Skin epidermis (tissue), 12 donors: ENCODE data around the gene RNASE11.
"Not testable (repeated sequence)": the region's sequence is repeated elsewhere in the genome, so short reads cannot be mapped to it uniquely, and the experiment has no call there.

Experiments
- H3K27ac ChIP-seq, 21 experiments: fragments of 200-600 bp; sonication (generic) in 11 of 21; one replicate each; pipeline ENCODE4 v1.5.0; 2020; ENCODE audit warnings: mild to moderate bottlenecking in 3 of 21, inconsistent platforms in 2 of 21, moderate library complexity in 2 of 21
- H3K4me3 ChIP-seq, 7 experiments: fragments of 200-600 bp; sonication (generic) in 2 of 7; one replicate each; pipeline ENCODE4 v1.5.0; 2020; ENCODE audit warnings: inconsistent platforms in 2 of 7, mild to moderate bottlenecking in 2 of 7, moderate library complexity in 1 of 7

Gene RNASE11

GRCh38 chr14:20591235-20591634 lies 3.4 kb upstream of the RNASE11 start, which contains the start of gene RNASE12:
Gene RNASE12 (minus strand): TSS chr14:20591376. CDS start chr14:20590723, 653 bp downstream.
- no peak within 1 kb of the TSS for H3K27ac ChIP-seq
- no peak within 1 kb of the TSS for H3K4me3 ChIP-seq

DNA sequence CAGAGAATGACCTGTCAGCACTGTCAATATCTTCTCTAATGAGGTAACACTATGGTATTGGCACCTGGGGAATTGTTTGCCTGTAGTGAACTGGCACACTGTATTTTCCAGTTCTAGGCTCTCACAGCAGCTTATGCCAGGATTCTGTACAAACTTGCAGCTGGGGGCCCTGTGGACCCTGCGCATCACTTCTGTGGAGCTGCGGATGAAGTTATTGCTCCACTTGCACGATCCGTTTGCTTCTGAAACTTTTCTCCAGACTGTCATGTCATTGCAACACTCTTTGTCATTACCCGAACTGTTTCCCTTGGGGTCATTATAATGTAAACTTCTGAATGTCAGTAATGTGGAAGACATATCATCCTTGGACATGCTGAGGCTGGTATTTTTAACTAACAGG lies 3.9 kb downstream of the RNASE11 start:
- Histone ChIP-seq H3K27ac (no peak overlapping the region), H3K4me3 (no peak overlapping the region)

- no peak overlapping the region for H3K27ac ChIP-seq
Measured at GRCh38 chr14:20583142-20583541, 4.7 kb downstream of the RNASE11 start.

DNA sequence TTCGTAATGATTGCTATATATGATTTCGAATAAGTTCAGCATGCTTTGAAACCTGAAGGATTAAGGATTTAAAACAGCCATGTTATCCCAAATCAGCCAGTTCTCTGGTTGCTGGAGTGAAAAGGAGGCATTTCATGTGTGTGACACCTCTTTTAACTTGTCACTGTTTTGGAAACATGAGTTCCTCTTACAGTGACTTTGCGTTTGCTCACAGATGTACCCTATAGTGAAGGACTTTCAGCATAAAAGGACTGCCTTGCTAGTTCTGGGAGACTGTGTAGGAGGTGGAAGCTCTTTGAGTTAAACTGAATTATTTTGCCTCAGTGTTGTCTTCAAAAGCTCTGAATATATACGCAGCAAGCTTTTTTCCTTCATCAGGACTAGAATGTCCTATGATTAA lies 7.6 kb downstream of the RNASE11 start:
- no peak overlapping the region for H3K27ac ChIP-seq
- H3K4me3 ChIP-seq: no peak overlapping the region

More at GRCh38 chr14:20583142-20583541, 4.7 kb downstream of the RNASE11 start:
- H3K4me3 ChIP-seq: no peak overlapping the region

DNA sequence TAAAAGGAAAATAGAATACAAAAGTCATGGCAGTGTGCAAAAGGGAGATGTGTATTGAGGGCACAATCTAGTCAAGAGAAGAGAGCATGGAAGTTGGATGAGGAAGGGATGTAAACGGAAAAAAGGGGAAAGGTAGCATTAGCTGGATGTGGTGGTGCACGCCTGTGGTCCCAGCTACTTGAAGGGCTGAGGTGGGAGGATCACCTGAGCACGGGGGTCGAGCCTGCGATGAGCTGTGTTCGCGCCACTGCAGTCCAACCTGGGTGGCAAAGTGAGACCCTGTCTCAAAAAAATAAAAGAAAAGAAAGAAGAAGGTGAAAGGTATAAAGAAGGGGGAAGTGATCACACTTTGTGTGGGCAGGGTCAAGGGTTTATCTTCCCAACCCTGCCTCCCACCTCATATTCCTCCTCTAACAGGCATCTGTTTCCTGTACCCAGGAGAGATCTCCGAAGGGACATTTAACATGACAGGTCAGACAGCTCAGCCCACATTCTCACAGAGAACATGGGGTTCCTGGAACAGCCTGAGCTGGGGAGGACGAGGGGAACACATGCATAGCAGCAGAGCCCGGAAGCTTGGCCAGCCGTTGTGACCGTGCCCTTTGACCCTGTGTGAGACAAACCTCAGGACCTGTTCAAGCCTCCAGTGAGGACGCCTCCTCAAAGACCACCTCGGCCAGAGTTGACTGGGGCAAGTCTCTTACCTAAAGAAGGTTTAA lies 8.9 kb downstream of the RNASE11 start:
- Histone ChIP-seq H3K4me3 (no peak overlapping the region), H3K27ac (no peak overlapping the region)

DNA sequence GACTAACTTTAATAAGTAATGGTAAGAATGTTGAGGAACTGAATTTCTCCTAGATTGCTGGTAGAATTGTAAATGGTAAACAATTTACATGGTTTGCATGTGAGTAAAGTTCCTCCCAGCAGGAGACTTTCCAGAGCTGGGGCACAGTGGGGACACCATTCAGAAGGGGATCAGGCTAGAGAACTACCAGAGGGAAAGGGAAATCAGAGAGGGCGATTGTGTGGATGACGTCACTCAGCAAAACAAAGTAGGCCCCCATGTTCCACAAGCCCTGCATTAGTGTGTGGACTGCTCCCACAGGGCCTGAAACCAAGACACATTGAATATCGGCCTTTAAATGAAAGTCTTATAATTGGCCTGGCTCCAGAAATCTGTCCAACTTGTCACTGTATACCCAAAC lies 9.5 kb downstream of the RNASE11 start:
- no peak overlapping the region for H3K27ac ChIP-seq
- H3K4me3 ChIP-seq: no peak overlapping the region

DNA sequence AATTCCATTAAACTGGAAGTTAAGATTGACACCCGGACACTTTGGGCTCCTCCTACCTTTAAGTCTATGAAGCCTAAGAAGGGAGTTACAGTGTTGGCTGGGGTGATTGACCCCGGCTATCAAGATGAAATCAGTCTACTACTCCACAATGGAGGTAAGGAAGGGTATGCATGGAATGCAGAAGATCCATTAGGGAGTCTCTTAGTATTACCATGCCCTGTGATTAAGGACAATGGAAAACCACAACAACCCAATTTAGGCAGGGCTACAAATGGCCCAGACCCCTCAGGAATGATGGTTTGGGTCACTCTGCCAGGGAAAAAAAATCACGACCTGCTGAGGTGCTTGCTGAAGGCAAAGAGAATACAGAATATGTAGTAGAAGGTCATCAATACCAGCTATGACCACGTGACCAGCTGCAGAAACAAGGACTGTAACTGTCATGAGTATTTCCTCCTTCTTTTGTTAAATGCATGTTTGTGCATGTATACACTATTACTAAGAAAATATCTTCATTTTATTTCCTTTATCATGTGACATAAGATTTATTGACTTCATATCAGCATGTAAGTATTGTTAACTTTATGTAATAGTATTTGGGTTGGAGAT lies 15.3 kb downstream of the RNASE11 start:
- not testable (repeated sequence) for H3K27ac ChIP-seq, H3K4me3 ChIP-seq

GRCh38 chr14:20570720-20571119 lies 17.1 kb downstream of the RNASE11 start:
- H3K4me3 ChIP-seq, H3K27ac ChIP-seq: not testable (repeated sequence)

DNA sequence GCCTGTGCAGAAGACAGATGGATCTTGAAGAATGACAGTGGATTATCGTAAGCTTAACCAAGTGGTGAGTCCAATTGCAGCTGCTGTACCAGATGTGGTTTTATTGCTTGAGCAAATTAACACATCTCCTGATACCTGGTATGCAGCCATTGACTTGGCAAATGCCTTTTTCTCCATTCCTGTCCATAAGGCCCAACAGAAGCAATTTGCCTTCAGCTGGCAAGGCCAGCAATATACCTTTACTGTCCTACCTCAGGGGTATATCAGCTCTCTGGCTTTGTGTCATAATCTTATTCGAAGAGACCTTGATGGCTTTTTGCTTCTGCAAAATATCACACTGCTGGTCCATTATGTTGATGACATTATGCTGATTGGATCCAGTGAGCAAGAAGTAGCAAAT lies 17.9 kb downstream of the RNASE11 start:
- not testable (repeated sequence) for H3K27ac ChIP-seq, H3K4me3 ChIP-seq

GRCh38 chr14:20569066-20569465 lies 18.7 kb downstream of the RNASE11 start:
- no peak overlapping the region for H3K4me3 ChIP-seq
- no peak overlapping the region for H3K27ac ChIP-seq

DNA sequence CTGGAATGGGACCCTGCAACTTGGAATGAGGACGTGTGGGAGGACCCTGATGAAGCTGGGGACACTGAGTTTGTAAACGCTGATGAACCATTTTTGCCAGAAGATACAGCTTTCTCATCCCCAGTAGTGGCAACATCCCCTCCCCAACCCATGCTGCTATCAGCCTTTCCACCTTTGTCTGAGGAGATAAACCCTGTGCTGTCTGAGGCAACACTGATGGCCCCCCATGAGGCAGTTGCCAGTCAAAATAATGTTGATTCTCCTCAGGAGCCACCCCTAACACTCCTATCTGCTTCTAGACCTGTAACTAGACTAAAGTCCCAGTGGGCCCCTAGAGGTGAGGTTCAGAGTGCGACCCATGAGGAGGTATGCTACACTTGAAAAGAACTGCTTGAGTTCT lies 19.4 kb downstream of the RNASE11 start:
- H3K27ac ChIP-seq: no peak overlapping the region
- no peak overlapping the region for H3K4me3 ChIP-seq

- not testable (repeated sequence) for H3K27ac ChIP-seq, H3K4me3 ChIP-seq
Measured at GRCh38 chr14:20567199-20567598, 20.6 kb downstream of the RNASE11 start.

- Histone ChIP-seq H3K27ac (no peak overlapping the region), H3K4me3 (no peak overlapping the region)
Measured at GRCh38 chr14:20564501-20564997, 23.3 kb downstream of the RNASE11 start.

DNA sequence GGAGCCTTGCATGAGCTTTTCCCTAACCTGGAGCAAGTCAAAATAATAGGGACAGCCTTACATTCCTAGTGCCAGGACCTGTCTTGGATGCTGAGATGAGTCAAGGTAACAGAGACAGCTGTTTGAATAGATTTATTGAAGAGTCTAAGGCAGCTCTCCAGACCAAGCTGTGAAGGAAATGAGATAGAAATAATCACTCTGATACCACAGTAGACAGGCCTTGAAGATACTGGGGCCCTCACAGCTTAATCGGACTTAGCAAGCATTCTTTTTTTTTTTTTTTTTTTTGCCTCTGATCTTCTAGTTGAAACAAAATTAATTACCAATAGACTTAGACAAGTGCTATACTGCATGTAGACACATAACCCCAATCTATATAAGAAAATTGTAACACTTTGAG lies 23.8 kb downstream of the RNASE11 start:
- Histone ChIP-seq H3K4me3 (no peak overlapping the region), H3K27ac (no peak overlapping the region)

DNA sequence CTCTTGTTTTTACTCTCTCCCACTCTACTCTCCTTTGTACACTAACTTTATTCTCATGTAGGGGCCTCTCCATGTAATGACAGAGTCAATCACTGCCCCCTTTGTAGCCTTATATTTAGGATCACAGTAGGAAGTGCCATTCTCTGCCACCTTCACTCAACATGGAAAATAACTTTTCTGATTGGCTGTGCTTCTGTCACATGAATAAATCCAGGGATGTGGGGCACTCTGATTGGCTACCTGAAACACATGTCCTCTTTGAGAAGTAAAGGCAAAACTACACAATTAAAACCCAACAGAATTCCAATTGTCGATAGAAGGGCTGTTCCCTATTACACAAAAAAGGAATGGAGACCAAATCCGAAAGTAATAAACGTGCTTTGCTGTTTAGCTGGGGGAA lies 26.8 kb downstream of the RNASE11 start, which contains the start of gene RNASE9:
TSS of gene RNASE9 (minus strand) at position 87 of the 400 bp plus-strand sequence.
- no peak within 1 kb of the TSS for H3K27ac ChIP-seq
- no peak within 1 kb of the TSS for H3K4me3 ChIP-seq

GRCh38 chr14:20559461-20559904 lies 28.3 kb downstream of the RNASE11 start:
- H3K4me3 ChIP-seq: no peak overlapping the region

GRCh38 chr14:20557212-20557542 lies 30.6 kb downstream of the RNASE11 start:
- Histone ChIP-seq H3K4me3 (no peak overlapping the region), H3K27ac (no peak overlapping the region)

More at GRCh38 chr14:20559461-20559904, 28.3 kb downstream of the RNASE11 start:
- H3K27ac ChIP-seq: no peak overlapping the region

DNA sequence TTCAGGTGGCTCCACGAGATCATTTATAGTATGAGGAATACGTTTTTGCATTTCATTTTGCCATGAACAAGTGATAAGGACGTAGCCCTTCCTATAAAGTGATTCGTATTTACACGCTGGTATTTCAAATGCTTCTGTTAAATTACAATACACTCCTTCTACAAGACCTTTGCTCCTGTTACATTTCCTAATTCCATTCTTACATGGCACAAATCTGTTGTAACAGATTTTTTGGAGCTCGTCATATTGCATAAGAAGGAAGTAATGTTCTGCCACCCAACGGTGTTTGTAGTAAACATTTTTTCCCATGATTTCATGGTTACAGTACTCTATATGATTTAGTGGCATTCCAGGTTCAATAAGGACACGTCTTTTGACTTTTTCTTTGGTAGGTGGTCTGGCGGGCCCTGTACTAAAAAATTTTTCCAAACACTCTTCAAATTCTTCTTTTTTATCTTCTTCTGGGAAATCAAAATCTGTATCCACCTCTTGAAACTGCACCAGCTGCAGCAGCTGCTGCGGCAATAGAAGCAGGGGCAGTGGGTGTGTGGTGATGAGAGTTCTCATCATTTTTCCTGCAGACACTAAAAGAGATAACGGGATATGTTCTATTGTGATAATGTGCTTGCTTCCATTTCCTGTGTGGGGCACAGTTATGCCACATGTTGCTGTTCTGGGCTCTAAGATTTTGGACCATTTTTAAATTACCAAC lies 31.1 kb downstream of the RNASE11 start:
- H3K4me3 ChIP-seq: no peak overlapping the region
- H3K27ac ChIP-seq: no peak overlapping the region

DNA sequence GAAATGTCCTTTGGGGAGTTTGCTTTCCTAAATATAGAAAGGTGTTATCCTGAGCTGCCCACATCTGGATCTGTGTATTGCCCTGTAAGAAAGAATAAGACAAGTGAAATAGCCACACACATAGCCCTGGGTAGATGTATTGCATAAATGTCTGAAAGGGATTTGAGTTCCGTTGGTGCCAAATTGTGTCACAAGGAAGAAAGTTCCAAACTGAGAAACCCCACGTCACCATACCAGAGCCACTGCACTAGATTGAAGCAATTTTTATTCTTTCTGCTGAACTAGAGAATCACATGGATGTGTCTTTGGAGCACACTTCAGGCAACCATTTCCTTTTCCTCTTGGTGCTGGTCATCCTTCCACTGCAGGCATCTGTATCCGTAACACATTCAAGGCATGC lies 32.0 kb downstream of the RNASE11 start:
- no peak overlapping the region for H3K27ac ChIP-seq
- no peak overlapping the region for H3K4me3 ChIP-seq

DNA sequence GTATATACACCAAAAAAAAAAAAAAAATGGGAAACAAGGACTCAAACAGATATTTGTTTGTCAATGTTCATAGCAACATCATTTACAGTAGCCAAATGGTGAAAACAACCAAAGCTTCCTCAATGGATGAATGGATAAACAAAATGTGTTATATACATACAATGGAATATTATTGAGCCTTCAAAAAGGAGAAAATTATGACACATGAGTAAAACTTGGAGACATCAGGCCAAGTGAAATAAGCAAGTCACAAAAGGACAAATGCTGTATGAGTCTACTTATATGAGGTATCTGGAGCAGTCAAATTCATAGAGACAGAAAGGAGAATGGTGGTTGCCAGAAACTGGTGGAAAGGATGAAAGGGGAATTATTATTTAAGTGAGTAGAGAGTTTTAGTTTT lies 34.8 kb downstream of the RNASE11 start:
- no peak overlapping the region for H3K27ac ChIP-seq

DNA sequence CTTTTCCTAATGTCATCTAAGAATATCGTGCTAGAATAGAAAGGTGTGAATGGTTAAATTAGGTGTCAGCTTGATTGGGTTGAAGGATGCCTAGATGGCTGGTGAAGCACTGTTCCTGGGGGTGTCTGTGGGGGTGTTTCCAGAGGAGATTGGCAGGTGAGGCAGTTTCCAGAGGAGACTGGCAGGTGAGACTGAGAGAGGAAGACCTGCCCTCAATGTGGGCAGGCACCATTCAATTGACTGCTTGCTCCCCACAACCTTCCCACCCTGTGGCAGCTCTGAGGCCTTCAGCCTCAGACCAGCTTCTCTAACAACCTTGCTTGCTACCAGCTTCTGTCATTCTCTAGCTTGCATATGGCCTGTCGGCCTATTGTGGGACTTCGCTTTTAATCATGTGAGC lies 36.2 kb downstream of the RNASE11 start:
- no peak overlapping the region for H3K4me3 ChIP-seq
- no peak overlapping the region for H3K27ac ChIP-seq

More for the DNA sequence above, 34.8 kb downstream of the RNASE11 start:
- no peak overlapping the region for H3K4me3 ChIP-seq
